Islet precursor cell (in vitro differentiated cells): ENCODE measurements around the gene CPN2.

Source experiments
- DNase-seq: peaks from one replicate; pipeline ENCODE4 v3.0.0-alpha.2; 2018

CPN2 gene

GRCh38 chr3:194312186-194312742 lies 38.9 kb downstream of the CPN2 start:
- DNase-seq: no peak

DNA sequence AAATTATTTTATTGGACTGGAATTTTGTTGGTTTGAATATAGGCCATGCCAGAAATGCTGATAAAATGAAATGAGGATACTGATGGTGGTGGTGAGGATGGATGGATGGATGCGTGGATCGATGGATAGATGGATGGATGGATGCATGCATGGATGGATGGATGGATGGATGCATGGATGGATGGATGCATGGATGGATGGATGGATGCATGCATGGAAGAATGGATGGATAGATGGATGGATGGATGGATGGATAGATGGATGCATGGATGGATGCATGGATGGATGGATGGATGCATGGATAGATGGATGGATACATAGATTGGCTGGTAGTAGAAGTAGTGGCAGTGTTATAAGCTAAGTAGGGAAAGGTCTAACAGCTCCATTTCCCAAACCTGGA lies 40.1 kb downstream of the CPN2 start:
- no peak for DNase-seq

- DNase-seq: no peak
Observed at GRCh38 chr3:194310060-194310835, 40.9 kb downstream of the CPN2 start.

DNA sequence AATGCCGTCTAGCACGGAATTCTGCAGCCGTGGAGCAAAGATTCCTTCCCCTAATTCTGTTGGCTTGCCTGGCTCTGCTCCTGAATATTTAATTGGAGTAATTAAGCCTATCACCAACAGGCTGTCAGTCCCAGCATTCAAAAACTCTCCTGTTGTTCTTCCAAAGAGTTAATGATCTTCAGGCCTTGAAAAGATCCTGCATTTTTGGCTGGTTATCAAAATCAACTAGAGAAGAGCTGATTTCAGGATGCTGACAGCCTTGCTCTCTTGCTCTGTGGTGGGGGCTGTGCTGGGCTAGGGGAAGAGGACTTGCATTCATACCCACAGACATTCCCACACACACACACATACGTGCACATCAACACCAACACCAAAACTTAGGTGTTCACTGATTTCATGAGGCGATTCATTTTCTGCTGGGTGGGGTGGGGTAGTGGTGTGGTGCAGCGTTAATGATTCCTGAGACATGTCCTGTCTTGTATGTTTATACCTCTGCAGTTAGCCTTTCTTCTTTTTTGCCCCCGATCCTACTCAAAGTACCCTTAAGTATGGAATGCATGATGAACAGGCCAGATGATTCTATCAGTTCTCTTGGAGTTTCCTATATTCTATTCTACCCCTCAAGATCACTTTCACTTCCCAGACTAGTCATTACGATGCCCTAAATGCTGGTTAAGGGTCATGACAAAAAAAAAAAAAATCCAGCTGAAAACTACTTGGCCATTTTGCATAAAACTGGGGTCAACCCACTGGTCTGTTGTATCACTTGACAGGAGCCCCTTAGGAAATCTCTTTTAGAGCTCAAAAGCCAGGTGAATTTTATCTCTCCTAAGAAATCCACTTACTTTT lies 42.3 kb downstream of the CPN2 start:
- DNase-seq: no peak

- no peak for DNase-seq
Observed at GRCh38 chr3:194307849-194308248, 43.3 kb downstream of the CPN2 start.

DNA sequence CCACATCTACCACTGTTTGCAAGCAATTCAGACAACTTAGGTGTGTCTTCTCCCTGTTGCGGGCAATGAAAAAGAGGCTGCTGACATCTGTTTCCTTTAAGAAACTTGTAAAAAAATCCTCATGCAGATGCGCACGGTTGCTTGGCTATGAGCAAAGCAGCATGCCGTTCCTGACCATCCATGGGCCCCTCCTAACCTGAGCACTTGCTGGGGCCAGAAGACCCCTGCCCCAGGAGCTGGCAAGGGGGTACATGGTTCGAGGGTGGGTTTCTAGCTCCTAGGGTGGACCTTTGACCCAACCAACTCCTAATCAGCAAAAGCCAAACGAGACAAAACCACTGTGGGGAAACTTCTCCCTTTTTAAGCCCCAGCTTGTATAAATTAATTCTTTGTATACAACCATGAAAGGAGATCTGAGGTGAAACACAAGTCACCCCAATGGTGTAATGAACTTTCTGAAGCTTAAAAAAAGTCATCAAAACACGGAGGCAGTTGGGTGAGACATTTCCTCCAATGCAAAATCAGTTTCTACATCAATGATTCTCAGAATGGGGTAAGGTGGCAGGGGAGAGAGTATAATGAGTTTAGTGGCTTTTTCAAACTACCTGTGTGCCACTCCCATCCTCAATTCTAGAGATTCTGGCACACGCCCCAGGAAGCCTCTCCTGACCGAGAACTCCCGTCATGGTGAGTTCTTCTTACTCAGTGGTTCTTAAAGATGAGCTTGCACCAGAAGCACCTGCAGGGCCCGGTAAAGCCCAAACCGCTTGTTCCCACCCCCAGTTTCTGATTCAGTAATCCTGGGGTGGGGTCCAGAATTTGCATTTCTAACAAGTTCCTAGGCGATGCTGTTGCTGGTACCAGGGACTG lies 44.1 kb downstream of the CPN2 start:
- DNase-seq: no peak

DNA sequence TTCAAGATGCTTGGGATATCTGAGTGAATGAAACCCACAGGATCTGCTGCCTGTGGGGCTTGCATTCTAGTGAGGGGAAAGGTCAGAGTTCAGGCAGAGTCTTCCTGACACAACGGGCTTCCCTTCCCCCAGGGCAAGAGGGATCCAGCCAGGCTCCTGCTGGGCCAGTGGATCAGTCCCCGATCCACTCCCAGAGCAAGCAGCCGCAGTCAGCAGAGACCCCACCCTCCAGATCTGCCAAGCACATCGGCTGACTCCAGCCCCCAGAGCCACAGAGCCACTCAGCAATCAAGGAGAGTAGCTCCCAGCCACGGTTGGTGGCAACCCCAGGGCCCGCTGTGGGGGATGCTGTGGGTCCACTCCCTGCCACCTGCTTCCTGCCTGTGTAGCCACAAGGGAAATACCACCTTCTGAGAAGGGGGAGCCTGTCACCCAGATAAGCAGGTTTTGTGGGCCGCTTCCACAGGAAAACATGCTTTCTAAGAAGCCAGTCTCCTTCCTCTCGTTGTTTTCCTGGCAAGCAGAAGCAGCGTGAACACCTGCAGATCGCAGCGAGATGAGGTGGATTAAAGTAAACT lies 44.9 kb downstream of the CPN2 start:
- peak; percentile 76 for DNase-seq

DNA sequence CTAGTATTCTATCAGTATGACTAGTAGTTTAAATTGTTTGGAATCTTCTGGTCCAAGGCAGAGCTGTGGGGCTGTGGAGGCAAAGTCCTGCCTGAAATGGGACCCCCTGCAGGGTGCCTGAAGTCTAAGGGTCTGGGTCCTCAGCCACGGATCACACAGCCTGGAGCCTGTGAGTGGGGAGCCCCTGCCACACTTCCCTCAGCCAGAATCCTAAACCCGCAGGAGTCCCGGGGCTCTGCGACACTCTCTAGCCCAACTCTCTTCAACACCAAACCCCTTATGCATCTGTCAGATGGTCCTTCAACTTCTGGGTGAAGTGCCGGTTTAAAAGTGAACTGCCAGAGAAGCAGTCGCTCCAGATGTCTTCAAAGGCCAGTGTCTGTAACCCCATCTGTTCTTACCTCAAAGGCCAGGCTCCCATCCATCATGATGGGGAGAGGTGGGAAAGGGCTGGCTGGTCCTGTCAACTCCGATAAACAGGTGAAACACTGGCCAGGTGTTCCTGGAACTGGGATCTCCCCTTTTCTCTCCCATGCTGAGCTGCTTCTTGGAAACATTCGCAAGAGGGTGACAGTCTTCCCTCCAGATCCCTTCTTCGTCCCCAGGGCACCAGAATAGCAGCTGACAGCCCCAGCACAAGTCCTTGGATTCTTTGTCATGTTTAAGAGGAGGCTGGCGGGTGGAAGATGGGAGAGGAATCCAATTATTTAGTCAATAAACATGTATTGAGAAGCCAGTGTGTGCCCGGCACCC lies 45.6 kb downstream of the CPN2 start:
- DNase-seq: peak; percentile 59

DNA sequence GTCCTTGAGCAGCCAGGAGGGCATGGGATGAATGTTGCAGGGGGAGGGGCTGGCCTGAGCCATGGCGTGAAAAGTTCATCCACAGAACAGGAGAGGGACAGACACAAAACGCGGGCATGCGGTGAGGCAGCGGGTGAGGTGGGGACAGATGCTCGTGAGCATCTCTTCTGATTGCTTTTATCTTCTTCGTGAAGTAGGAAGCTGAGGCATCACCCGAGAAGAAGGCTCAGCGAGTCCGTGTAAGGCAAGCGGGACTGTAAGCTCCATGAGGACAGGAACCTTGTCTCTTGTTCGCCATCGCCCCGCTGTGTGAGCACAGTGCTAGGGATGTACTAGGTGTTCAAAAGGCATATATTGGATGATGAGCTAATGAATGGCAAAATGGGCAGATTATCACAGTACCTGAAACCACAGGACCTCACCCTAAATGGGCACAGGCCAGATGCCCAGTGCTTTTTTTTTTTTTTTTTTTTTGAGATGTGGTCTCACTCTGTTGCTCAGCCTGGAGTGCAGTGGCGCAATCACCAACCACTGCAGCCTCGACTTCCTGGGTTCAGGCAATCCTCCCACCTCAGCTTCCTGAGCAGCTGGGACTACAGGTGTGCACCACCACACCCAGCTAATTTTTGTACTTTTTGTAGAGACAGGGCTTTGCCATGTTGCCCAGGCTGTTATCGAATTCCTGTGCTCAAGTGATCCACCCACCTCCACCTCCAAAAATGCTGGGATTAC lies 46.8 kb downstream of the CPN2 start:
- no peak for DNase-seq

DNA sequence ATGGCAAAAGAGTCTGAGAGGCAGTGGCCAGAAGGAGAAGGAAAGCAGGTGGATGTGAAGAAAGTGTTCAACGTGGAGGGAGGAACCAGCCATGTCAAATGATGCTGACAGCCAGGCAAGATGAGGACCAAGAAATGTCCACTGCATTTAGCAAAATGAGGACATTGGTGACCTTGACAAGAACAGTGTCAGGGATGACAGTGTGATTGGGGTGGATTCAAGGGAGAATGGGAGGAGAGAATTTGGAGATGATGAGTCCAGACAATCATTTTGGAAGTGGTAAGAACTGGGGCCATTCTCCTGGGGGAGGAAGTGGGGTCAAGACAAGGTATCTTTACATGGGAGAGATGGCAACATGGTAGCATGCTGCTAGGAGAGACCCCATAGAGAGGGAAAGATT lies 47.4 kb downstream of the CPN2 start:
- no peak for DNase-seq

GRCh38 chr3:194301730-194302129 lies 49.4 kb downstream of the CPN2 start:
- peak; percentile 65 for DNase-seq

DNA sequence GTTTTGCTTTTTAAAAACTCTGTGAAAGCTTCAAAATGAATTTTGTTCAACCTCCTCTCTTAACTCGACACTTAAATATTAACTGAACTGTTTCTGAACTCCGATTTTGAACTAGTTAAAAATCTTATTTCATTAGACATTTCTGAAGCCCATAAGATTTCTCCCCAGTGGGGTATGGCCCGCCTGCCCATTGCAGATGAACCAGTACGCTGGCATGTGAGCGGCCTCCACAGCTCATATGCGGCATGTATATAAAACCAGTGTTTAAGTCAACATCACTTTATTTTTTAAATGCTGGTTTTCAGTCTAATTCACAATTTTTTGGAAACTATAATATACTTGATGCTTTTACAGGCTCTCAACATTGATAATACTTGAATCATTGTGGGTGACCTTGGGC lies 50.2 kb downstream of the CPN2 start:
- no peak for DNase-seq

- DNase-seq: peak; percentile 98
Observed at GRCh38 chr3:194300382-194300758, 50.8 kb downstream of the CPN2 start.

- DNase-seq: peak; percentile 60
Observed at GRCh38 chr3:194298331-194299227, 52.5 kb downstream of the CPN2 start.

- peak; percentile 93 for DNase-seq
Observed at GRCh38 chr3:194296454-194297263, 54.5 kb downstream of the CPN2 start.

DNA sequence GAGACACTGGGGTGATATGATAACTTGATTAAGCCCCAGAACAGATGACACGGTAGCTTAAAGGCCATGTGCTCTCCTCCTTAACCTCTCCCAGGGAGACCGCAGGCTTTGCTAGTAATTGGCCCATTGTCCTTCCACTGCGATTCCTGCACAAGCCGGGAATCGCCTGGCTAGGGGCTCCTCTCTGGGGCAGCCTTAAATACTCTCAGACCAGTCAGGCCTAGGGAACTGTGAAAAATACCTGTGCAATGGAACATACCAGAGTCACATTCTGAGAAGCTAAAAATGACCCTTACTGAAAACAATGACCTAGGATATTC lies 56.3 kb downstream of the CPN2 start:
- peak; percentile 71 for DNase-seq

GRCh38 chr3:194294199-194294894 lies 56.8 kb downstream of the CPN2 start:
- peak; percentile 77 for DNase-seq

DNA sequence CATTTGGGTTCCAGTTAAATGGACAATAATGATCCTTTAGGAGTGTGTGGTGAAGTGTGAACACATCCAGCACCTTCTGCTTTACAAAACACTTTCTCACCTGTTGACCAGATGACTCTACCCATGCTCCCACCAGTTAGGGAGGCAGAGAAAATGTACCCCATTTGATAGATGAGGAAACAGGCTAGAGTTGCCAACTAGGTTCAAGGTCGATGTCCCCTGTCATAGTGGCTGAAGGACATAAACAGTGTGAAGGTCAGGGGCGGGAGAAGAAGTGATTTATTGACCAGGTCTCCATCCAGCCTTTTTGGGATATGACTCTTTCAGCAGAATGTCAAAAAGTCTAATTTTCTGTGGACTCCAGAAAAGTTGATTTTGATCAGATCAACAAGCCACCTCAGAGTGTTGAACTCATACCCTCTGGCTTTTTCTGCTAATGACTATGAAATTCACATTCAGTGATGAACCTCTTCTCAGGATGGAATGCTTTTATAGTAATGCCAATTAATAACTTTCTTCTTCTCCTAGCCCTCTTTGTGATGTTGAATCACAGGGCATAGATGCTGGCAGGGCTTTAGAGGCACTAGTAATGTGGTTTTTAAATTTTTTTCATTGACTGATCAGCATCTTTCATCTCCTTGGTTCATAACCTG lies 57.5 kb downstream of the CPN2 start:
- DNase-seq: no peak
